CD4-positive, CD25-positive, alpha-beta regulatory T cell (primary cell): ENCODE data around the gene ZFAND6. TPM values are rescaled to one million over a fixed set of nuclear protein-coding genes. Genes with fewer than 3 reads are reported as not detected.
"Not testable (repeated sequence)": the region's sequence is repeated elsewhere in the genome, so short reads cannot be mapped to it uniquely, and the experiment has no call there.

Experiments used
- ATAC-seq, 2 donors: fragments of 150-1000 bp; cut with Tn5 transposase; one replicate each; pipeline ENCODE4 v1.10.0; 2021; ENCODE audit warnings: low read depth in 2 of 2, moderate number of reproducible peaks in 2 of 2, moderate library complexity in 1 of 2
- DNase-seq, 3 donors: peaks; one replicate each; pipeline versions ENCODE4 v3.0.0 to v3.0.0-alpha.2; 2012 to 2022; ENCODE audit warnings: mixed read lengths in 1 of 3
- H3K27ac ChIP-seq: one replicate; pipeline ENCODE4 v1.7.0; 2013; ENCODE audit warnings: mild to moderate bottlenecking, low read length; ENCODE audit not compliant: insufficient read depth, poor library complexity, severe bottlenecking
- H3K27me3 ChIP-seq: one replicate; pipeline ENCODE4 v1.7.0; 2013; ENCODE audit warnings: low read length; ENCODE audit not compliant: control insufficient read depth, insufficient read depth
- H3K36me3 ChIP-seq: one replicate; pipeline ENCODE4 v1.7.0; 2013; ENCODE audit warnings: mild to moderate bottlenecking, low read length, moderate library complexity; ENCODE audit not compliant: control insufficient read depth, insufficient read depth
- H3K4me1 ChIP-seq: 2 replicates; pipeline ENCODE4 v1.7.0; 2013; ENCODE audit warnings: mild to moderate bottlenecking, low read length; ENCODE audit not compliant: insufficient read depth, control insufficient read depth, poor library complexity, severe bottlenecking
- H3K4me3 ChIP-seq: one replicate; pipeline ENCODE4 v1.7.0; 2013; ENCODE audit warnings: low read depth, mild to moderate bottlenecking, low read length, moderate library complexity
- H3K9me3 ChIP-seq, 2 experiments: 1 replicate in 1 of 2; 2 replicates in 1 of 2; pipeline ENCODE4 v1.7.0; 2013; ENCODE audit warnings: low read length in 2 of 2, mild to moderate bottlenecking in 1 of 2, moderate library complexity in 1 of 2; ENCODE audit not compliant: control insufficient read depth in 2 of 2
- H3K27ac Mint-ChIP-seq, 3 donors: one replicate each; pipeline ENCODE4 v1.8.0; 2020 to 2022; ENCODE audit warnings: mild to moderate bottlenecking in 3 of 3, mixed read lengths in 3 of 3, moderate library complexity in 2 of 3
- H3K27me3 Mint-ChIP-seq: one replicate; pipeline ENCODE4 v1.8.0; 2022; ENCODE audit warnings: mild to moderate bottlenecking, mixed read lengths
- H3K36me3 Mint-ChIP-seq: one replicate; pipeline ENCODE4 v1.8.0; 2020; ENCODE audit warnings: mixed read lengths
- H3K4me1 Mint-ChIP-seq, 4 donors: one replicate each; pipeline ENCODE4 v1.8.0; 2020 to 2022; ENCODE audit warnings: mixed read lengths in 4 of 4, mild to moderate bottlenecking in 1 of 4
- H3K4me3 Mint-ChIP-seq, 4 donors: one replicate each; pipeline ENCODE4 v1.8.0; 2020 to 2022; ENCODE audit warnings: mild to moderate bottlenecking in 4 of 4, mixed read lengths in 4 of 4, moderate library complexity in 3 of 4
- H3K9me3 Mint-ChIP-seq, 7 donors: one replicate each; pipeline ENCODE4 v1.8.0; 2020 to 2022; ENCODE audit warnings: mixed read lengths in 7 of 7, mild to moderate bottlenecking in 3 of 7, moderate library complexity in 2 of 7
- polyA plus RNA-seq, 4 donors: library from polyadenylated mRNA; unstranded; fragments of 300-500 nt; fragmentation: Illumina TruSeq; gene quantifications; one replicate each; pipeline ENCODE4 v1.2.3, GENCODE V29; 2021
- total RNA-seq: library from RNA; stranded (reverse); gene quantifications from one replicate; pipeline ENCODE4 v1.2.3, GENCODE V29; 2022

Gene ZFAND6
- total and polyA plus RNA-seq, 5 donors from 2014 or later, result 94.7 to 124 (median 114) TPM

GRCh38 chr15:80016506-80016905 lies 43.0 kb upstream of the ZFAND6 start:
- not testable (repeated sequence) for H3K9me3 Mint-ChIP-seq, DNase-seq, H3K36me3 ChIP-seq, H3K4me3 Mint-ChIP-seq, H3K9me3 ChIP-seq, H3K36me3 Mint-ChIP-seq, H3K4me3 ChIP-seq, ATAC-seq, H3K4me1 Mint-ChIP-seq, H3K4me1 ChIP-seq, H3K27ac ChIP-seq, H3K27me3 ChIP-seq, H3K27ac Mint-ChIP-seq
- peaks cover 11% of the 10 kb centered on the region for H3K27me3 Mint-ChIP-seq

- H3K4me1 Mint-ChIP-seq, H3K4me3 ChIP-seq, H3K27ac ChIP-seq, H3K36me3 Mint-ChIP-seq, H3K9me3 ChIP-seq, H3K4me1 ChIP-seq, ATAC-seq, DNase-seq, H3K27me3 ChIP-seq, H3K4me3 Mint-ChIP-seq, H3K36me3 ChIP-seq, H3K9me3 Mint-ChIP-seq, H3K27ac Mint-ChIP-seq: not testable (repeated sequence)
- H3K27me3 Mint-ChIP-seq, result peaks cover 10% of the 10 kb centered on the region
Measured at GRCh38 chr15:80017139-80017538, 42.3 kb upstream of the ZFAND6 start.

GRCh38 chr15:80019168-80019745 lies 40.2 kb upstream of the ZFAND6 start:
- Mint-ChIP-seq H3K36me3 (no peaks in the 10 kb centered on the region), H3K9me3 (peaks cover 0 to 4% (median 0%) of the 10 kb centered on the region in 7 donors), H3K27me3 (peaks cover 10% of the 10 kb centered on the region), H3K4me1 (peaks cover 0 to 5% (median under 1%) of the 10 kb centered on the region in 4 donors), H3K4me3 (no peak overlapping the region), H3K27ac (no peak overlapping the region)
- DNase-seq (no peak), ATAC-seq (no peak)
- no peak overlapping the region for H3K4me3 ChIP-seq
- H3K36me3 ChIP-seq, result no peaks in the 10 kb centered on the region
- H3K27me3 ChIP-seq, result peaks cover 4% of the 10 kb centered on the region
- H3K9me3 ChIP-seq, result no peaks in the 10 kb centered on the region
- H3K4me1 ChIP-seq, result no peaks in the 10 kb centered on the region
- no peak overlapping the region for H3K27ac ChIP-seq

- not testable (repeated sequence) for H3K9me3 Mint-ChIP-seq, H3K27ac ChIP-seq, H3K36me3 ChIP-seq, DNase-seq, H3K36me3 Mint-ChIP-seq, H3K4me1 Mint-ChIP-seq, H3K4me1 ChIP-seq, H3K27me3 ChIP-seq, H3K9me3 ChIP-seq, H3K4me3 ChIP-seq, H3K4me3 Mint-ChIP-seq, H3K27ac Mint-ChIP-seq, H3K27me3 Mint-ChIP-seq, ATAC-seq
Measured at GRCh38 chr15:80020149-80020548, 39.3 kb upstream of the ZFAND6 start.

GRCh38 chr15:80020731-80021130 lies 38.7 kb upstream of the ZFAND6 start:
- peak overlapping the region in 1 of 3 donors; percentile 30 for H3K27ac Mint-ChIP-seq
- no peak for DNase-seq
- H3K9me3 ChIP-seq, result no peaks in the 10 kb centered on the region
- no peak overlapping the region for H3K4me3 Mint-ChIP-seq
- H3K9me3 Mint-ChIP-seq, result peaks cover 0 to 4% (median 0%) of the 10 kb centered on the region in 7 donors
- no peak for ATAC-seq
- H3K36me3 Mint-ChIP-seq, result no peaks in the 10 kb centered on the region
- H3K4me3 ChIP-seq, result no peak overlapping the region
- H3K4me1 ChIP-seq, result no peaks in the 10 kb centered on the region
- H3K27me3 Mint-ChIP-seq, result peaks cover 10% of the 10 kb centered on the region
- H3K27me3 ChIP-seq, result peaks cover 4% of the 10 kb centered on the region
- no peak overlapping the region for H3K27ac ChIP-seq
- H3K36me3 ChIP-seq, result no peaks in the 10 kb centered on the region
- peaks cover 0 to 5% (median under 1%) of the 10 kb centered on the region in 4 donors for H3K4me1 Mint-ChIP-seq

- Mint-ChIP-seq H3K27ac (peak overlapping the region in 1 of 3 donors; percentile 16), H3K36me3 (peaks cover 3% of the 10 kb centered on the region), H3K9me3 (peaks cover 0 to 4% (median 0%) of the 10 kb centered on the region in 7 donors), H3K4me3 (no peak overlapping the region), H3K4me1 (peaks cover 0 to 6% (median 3%) of the 10 kb centered on the region in 4 donors), H3K27me3 (peaks cover 4% of the 10 kb centered on the region)
- Histone ChIP-seq H3K9me3 (no peaks in the 10 kb centered on the region), H3K27me3 (peaks cover 4% of the 10 kb centered on the region), H3K36me3 (no peaks in the 10 kb centered on the region), H3K4me3 (no peak overlapping the region), H3K4me1 (no peaks in the 10 kb centered on the region), H3K27ac (no peak overlapping the region)
- no peak for ATAC-seq
- DNase-seq, result no peak
Measured at GRCh38 chr15:80026310-80026709, 33.2 kb upstream of the ZFAND6 start.

- Mint-ChIP-seq H3K4me1 (peaks cover 0 to 8% (median 4%) of the 10 kb centered on the region in 4 donors), H3K9me3 (peaks cover 0 to 2% (median 0%) of the 10 kb centered on the region in 7 donors), H3K4me3 (no peak overlapping the region), H3K27ac (peak overlapping the region in 1 of 3 donors; percentile 16), H3K27me3 (peaks cover 4% of the 10 kb centered on the region), H3K36me3 (peaks cover 3% of the 10 kb centered on the region)
- H3K27ac ChIP-seq, result no peak overlapping the region
- no peaks in the 10 kb centered on the region for H3K36me3 ChIP-seq
- no peak overlapping the region for H3K4me3 ChIP-seq
- H3K4me1 ChIP-seq, result no peaks in the 10 kb centered on the region
- ATAC-seq (no peak), DNase-seq (peak in 1 of 3 donors; percentile 35)
- H3K9me3 ChIP-seq, result no peaks in the 10 kb centered on the region
- H3K27me3 ChIP-seq, result peaks cover 4% of the 10 kb centered on the region
Measured at GRCh38 chr15:80026754-80027153, 32.7 kb upstream of the ZFAND6 start.

- no peak overlapping the region for H3K27ac ChIP-seq
- H3K27me3 ChIP-seq, result no peaks in the 10 kb centered on the region
- Mint-ChIP-seq H3K9me3 (no peaks in the 10 kb centered on the region), H3K36me3 (peaks cover 3% of the 10 kb centered on the region), H3K4me1 (peaks cover 5 to 24% (median 14%) of the 10 kb centered on the region in 4 donors), H3K27ac (no peak overlapping the region), H3K27me3 (no peaks in the 10 kb centered on the region), H3K4me3 (no peak overlapping the region)
- no peaks in the 10 kb centered on the region for H3K36me3 ChIP-seq
- DNase-seq (no peak), ATAC-seq (no peak)
- H3K4me1 ChIP-seq, result peaks cover 12% of the 10 kb centered on the region
- H3K4me3 ChIP-seq, result no peak overlapping the region
- no peaks in the 10 kb centered on the region for H3K9me3 ChIP-seq
Measured at GRCh38 chr15:80028937-80029336, 30.5 kb upstream of the ZFAND6 start.
